Measurements from ENCODE around the gene DDX49. TPM values are rescaled to one million over a fixed set of nuclear protein-coding genes. Genes with fewer than 3 reads are reported as not detected.
"Not testable (repeated sequence)": the region's sequence is repeated elsewhere in the genome, so short reads cannot be mapped to it uniquely, and the experiment has no call there.

The DDX49 gene
- polyA plus RNA-seq, 4 donors: 46.2 to 57.3 (median 48.6) TPM

GRCh38 chr19:18895038-18895823 lies 24.3 kb upstream of the DDX49 start:
- no peak for DNase-seq (ENCODE audit: low read depth in 4 of 4, low spot score in 3 of 4)

DNA sequence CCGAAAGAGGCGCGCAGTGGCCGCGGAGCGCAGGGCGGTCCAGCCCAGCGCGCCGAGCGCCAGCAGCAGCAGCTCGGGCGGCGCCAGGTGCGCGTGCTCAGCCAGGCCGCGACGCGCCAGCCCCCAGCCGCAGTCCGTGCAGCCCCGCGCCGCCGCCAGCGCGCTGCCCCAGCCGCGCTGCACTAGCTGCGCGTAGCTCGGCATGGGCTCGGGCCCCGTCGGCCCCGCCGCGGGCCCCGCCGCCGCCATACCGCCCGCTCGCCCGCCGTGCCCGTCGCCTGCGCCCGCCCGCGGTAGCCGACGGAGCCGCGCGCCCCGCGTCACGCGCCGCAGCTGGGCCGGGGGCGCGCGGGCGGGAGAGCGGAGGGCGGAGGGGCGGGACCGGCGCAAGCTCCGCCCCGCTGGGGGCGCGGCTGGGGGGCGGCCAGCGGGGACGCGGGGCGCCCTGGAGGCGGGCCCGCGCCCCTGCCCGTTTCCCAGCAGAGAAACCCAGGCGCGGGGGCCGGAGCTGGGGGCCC lies 23.6 kb upstream of the DDX49 start, which contains the start of gene CERS1:
CERS1 (minus strand) TSS at position 335 of the 518 bp plus-strand sequence; CDS start at position 249, 86 bp downstream.
- DNase-seq (ENCODE audit: low read depth in 4 of 4, low spot score in 3 of 4): no peak

- DNase-seq (ENCODE audit: low read depth in 4 of 4, low spot score in 3 of 4): no peak
Observed at GRCh38 chr19:18896421-18896841, 23.1 kb upstream of the DDX49 start.

- no peak for DNase-seq (ENCODE audit: low read depth in 4 of 4, low spot score in 3 of 4)
Observed at GRCh38 chr19:18897094-18898029, 22.2 kb upstream of the DDX49 start.

- no peak for DNase-seq (ENCODE audit: low read depth in 4 of 4, low spot score in 3 of 4)
Observed at GRCh38 chr19:18898081-18898606, 21.4 kb upstream of the DDX49 start.

- DNase-seq (ENCODE audit: low read depth in 4 of 4, low spot score in 3 of 4): no peak
Observed at GRCh38 chr19:18898607-18899408, 20.7 kb upstream of the DDX49 start.

GRCh38 chr19:18899624-18900560 lies 19.6 kb upstream of the DDX49 start:
- DNase-seq (ENCODE audit: low read depth in 4 of 4, low spot score in 3 of 4): no peak

DNA sequence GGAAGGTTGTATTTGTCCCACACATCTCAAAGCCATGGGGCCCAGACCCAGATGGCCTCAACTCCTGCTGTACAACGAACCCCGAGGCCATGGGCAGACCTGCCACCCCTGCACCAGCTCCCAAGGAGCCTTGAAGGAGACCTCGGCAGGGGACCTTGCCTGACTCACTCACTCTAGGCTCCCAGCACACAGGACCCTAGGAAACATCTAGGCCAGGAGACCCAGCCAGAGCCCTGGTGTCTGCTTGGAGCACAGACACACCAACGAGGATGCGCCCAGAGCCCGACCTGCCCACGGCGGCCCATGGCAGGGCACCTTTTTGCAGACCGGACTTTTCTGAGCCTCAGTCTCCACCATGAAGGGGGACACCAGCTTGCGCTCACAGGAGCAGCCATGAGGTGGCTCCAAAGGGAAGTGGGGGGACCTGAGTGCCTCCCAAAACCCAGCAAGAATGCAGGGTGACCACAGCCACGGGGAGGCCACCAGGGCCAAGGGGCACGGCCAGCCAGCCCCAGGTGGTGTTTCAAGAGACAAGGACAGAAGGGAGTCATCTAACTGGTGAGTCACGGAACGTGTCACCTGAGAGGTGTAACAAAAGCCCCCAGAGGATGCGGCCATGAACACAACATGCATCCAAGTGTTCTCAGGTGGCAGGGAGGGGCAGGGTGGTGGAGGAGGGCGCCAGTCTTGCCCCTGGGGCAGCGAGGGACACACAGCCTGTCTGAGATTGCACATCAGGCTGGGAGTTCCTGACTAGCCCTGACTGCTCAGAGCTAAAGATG lies 18.6 kb upstream of the DDX49 start:
- no peak for DNase-seq (ENCODE audit: low read depth in 4 of 4, low spot score in 3 of 4)

DNA sequence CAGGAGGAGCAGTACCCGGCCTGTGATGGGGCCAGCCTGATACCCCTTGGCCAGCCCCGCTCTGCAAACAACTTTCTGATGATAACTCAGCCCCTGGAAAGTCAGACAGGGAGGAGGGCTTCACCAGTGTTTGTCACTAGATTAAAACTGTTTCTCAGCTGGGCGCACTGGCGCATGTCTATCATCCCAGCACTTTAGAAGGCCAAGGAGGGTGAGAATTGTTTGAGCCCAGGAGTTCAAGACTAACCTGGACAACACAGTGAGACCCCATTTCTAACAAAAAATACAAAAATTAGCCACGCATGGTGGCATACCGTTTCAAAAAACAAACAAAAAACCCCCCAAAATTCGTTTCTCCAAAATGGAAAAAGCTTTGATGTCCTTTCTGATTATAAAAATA lies 18.0 kb upstream of the DDX49 start:
- DNase-seq (ENCODE audit: low read depth in 4 of 4, low spot score in 3 of 4): no peak

DNA sequence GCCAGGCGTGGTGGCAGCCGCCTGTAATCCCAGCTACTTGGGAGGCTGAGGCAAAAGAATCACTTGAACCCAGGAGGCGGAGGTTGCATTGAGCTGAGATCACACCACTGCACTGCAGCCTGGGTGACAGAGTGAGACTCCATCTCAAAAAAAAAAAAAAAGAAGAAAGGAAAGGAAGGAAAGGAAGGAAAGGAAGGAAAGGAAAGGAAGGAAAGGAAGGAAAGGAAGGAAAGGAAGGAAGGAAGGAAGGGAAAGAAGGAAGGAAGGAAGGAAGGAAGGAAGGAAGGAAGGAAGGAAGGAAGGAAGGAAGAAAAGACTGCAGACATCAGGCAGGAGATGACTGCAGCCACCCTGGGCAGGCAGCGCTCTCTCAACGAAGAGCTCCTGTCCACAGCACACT lies 17.0 kb upstream of the DDX49 start:
- DNase-seq (ENCODE audit: low read depth in 4 of 4, low spot score in 3 of 4): not testable (repeated sequence)

DNA sequence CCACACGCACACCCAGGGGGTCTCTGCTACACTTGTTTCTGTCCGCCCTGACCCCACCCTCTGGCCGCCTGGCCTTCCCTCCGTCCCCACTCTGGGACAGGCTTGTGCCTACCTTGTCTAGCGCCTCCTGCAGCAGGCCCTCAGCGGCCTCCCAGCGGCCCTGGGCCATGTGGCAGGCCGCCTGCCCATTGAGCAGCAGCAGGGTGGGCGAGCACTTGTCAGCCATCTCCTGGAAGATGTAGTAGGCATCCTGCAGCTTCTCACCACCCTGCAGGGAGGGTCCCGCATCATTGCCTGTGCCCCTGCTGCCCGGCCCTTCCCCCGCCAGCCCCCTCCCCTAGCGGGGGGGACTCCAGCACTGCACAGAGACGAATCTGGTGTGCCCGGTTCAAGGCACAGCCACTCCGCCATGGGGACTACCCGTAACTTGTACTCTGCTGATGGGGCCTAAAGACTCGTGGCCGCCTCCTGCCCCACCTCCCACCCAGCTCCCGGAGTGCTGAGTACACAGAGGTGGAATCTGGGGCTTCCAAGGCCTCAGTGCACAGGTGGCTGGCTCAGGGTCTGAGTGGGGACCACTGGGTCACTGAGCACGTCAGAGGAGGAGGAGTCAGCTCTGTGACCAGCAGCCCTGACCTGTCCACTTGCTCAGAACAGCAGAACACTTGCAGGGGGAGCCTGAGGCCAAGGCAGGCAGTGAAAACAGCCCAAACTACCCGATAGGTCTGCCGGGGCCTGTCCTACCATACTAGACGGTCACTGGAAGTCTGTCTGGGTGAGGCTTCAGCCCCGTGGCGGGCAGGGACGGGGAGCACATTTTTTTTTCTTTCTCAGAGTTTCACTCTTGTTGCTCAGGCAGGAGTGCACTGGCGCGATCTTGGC lies 16.1 kb upstream of the DDX49 start:
- no peak for DNase-seq (ENCODE audit: low read depth in 4 of 4, low spot score in 3 of 4)

GRCh38 chr19:18904334-18905057 lies 15.0 kb upstream of the DDX49 start:
- DNase-seq (ENCODE audit: low read depth in 4 of 4, low spot score in 3 of 4): no peak

DNA sequence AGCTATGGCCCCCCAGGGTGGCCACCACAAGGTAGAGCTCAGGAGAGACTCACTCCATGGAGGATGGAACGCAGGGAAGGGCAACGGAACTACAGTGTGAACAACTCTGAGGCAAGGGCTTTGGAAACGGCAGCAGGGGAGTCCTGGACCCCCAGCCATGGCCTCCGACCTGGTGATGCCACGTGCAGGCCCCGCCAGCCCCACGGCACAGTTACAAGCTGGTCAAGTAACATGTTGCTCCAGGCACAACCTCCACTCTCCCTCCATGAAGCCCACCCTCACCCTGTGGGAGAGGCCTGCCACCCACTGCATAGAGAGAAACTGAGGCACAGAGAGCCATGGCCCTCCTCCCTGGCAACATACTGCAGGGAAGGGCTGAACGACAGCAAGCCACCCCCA lies 14.5 kb upstream of the DDX49 start:
- no peak for DNase-seq (ENCODE audit: low read depth in 4 of 4, low spot score in 3 of 4)

- DNase-seq (ENCODE audit: low read depth in 4 of 4, low spot score in 3 of 4): no peak
Observed at GRCh38 chr19:18905513-18906236, 13.8 kb upstream of the DDX49 start.

GRCh38 chr19:18906605-18907519 lies 12.7 kb upstream of the DDX49 start:
- DNase-seq (ENCODE audit: low read depth in 4 of 4, low spot score in 3 of 4): no peak
